NCI-H1105 (cell line): ENCODE data around the gene BTBD16.

Source experiments
- DNase-seq: peaks from one replicate; lab custom pipeline; 2025; lab: John Stamatoyannopoulos, UW

Gene BTBD16

GRCh38 chr10:122273966-122274545 is 3.0 kb downstream of the BTBD16 start:
- no peak for DNase-seq

- DNase-seq: no peak
Measured at GRCh38 chr10:122276611-122277208, 5.6 kb downstream of the BTBD16 start.

- DNase-seq: no peak
Measured at GRCh38 chr10:122277526-122278136, 6.5 kb downstream of the BTBD16 start.

- no peak for DNase-seq
Measured at GRCh38 chr10:122279725-122280141, 8.6 kb downstream of the BTBD16 start.

- no peak for DNase-seq
Measured at GRCh38 chr10:122280156-122280555, 9.1 kb downstream of the BTBD16 start.

- DNase-seq: no peak
Measured at GRCh38 chr10:122281018-122281626, 10.0 kb downstream of the BTBD16 start.

GRCh38 chr10:122281751-122282150 is 10.7 kb downstream of the BTBD16 start:
- no peak for DNase-seq

- DNase-seq: no peak
Measured at GRCh38 chr10:122282253-122282671, 11.2 kb downstream of the BTBD16 start.

GRCh38 chr10:122282909-122283308 is 11.8 kb downstream of the BTBD16 start:
- DNase-seq: no peak

GRCh38 chr10:122285506-122286444 is 14.7 kb downstream of the BTBD16 start:
- no peak for DNase-seq

- no peak for DNase-seq
Measured at GRCh38 chr10:122286867-122287266, 15.8 kb downstream of the BTBD16 start.

- no peak for DNase-seq
Measured at GRCh38 chr10:122287570-122287969, 16.5 kb downstream of the BTBD16 start.

- DNase-seq: no peak
Measured at GRCh38 chr10:122288262-122288661, 17.2 kb downstream of the BTBD16 start.

GRCh38 chr10:122288917-122289316 is 17.8 kb downstream of the BTBD16 start:
- no peak for DNase-seq

- DNase-seq: no peak
Measured at GRCh38 chr10:122290334-122290733, 19.2 kb downstream of the BTBD16 start.

GRCh38 chr10:122290833-122291532 is 19.9 kb downstream of the BTBD16 start:
- no peak for DNase-seq

GRCh38 chr10:122291739-122292138 is 20.6 kb downstream of the BTBD16 start:
- no peak for DNase-seq

- DNase-seq: no peak
Measured at GRCh38 chr10:122292376-122292775, 21.3 kb downstream of the BTBD16 start.

- no peak for DNase-seq
Measured at GRCh38 chr10:122293156-122293960, 22.3 kb downstream of the BTBD16 start.

- no peak for DNase-seq
Measured at GRCh38 chr10:122293961-122294380, 22.9 kb downstream of the BTBD16 start.
